PC-9 (cell line): ENCODE results near the gene WDHD1.

Source experiments
- EZH2 ChIP-seq: fragments of 200-600 bp; sonication (generic); IDR thresholded peaks from 2 replicates; pipeline ENCODE4 v1.8.0; 2017; ENCODE audit warnings: antibody characterized with exemption, low read depth
- TF ChIP-seq, protein P1 (sequence below): fragments of 200-600 bp; sonication (generic); conservative IDR thresholded peaks from 2 replicates; pipeline ENCODE4 v1.6.1; 2017; ENCODE audit warnings: mixed run types, antibody characterized with exemption, mild to moderate bottlenecking, moderate library complexity

DNA sequence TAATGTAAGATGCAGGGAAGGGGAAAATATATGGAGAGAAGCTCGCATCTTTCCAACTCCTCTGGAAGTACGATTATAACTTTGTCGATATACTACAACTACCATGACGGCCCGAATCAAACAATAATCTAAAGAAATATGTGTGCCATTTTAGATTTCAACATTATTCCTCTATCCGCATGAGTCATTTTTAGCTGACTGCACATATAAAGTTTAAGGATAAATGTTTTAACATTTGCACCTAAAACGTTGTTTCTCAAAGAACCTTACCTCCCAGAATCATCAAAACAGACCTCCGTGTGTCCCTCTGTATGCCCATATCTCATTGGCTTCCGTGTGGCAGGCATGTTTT lies 482 bp downstream of the WDHD1 start:
- TF ChIP-seq, protein P1, sequence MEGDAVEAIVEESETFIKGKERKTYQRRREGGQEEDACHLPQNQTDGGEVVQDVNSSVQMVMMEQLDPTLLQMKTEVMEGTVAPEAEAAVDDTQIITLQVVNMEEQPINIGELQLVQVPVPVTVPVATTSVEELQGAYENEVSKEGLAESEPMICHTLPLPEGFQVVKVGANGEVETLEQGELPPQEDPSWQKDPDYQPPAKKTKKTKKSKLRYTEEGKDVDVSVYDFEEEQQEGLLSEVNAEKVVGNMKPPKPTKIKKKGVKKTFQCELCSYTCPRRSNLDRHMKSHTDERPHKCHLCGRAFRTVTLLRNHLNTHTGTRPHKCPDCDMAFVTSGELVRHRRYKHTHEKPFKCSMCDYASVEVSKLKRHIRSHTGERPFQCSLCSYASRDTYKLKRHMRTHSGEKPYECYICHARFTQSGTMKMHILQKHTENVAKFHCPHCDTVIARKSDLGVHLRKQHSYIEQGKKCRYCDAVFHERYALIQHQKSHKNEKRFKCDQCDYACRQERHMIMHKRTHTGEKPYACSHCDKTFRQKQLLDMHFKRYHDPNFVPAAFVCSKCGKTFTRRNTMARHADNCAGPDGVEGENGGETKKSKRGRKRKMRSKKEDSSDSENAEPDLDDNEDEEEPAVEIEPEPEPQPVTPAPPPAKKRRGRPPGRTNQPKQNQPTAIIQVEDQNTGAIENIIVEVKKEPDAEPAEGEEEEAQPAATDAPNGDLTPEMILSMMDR: no peak
- no peak for TF ChIP-seq EZH2
